HepG2 (cell line): ENCODE data around the gene LIPT1. TPM values are rescaled to one million over a fixed set of nuclear protein-coding genes. Genes with fewer than 3 reads are reported as not detected.

ENCODE experiments used
- CCDC6 ChIP-seq: sonication (generic); formaldehyde crosslinking; IDR thresholded peaks from 2 replicates; pipeline ENCODE4 v1.8.1; 2022; ENCODE audit warnings: mild to moderate bottlenecking, missing genetic modification reagents, moderate library complexity
- HOXA5 ChIP-seq: sonication (generic); formaldehyde crosslinking; IDR thresholded peaks from 2 replicates; pipeline ENCODE4 v1.4.0; 2020; ENCODE audit warnings: missing genetic modification reagents
- IRF2 ChIP-seq: IDR thresholded peaks from 2 replicates; pipeline ENCODE4 v1.6.1; 2018; ENCODE audit warnings: missing genetic modification reagents, missing compliant biosample characterization
- KDM1A ChIP-seq: IDR thresholded peaks from 2 replicates; pipeline ENCODE4 v1.6.1; 2016; ENCODE audit warnings: missing compliant biosample characterization
- MATR3 ChIP-seq: sonication (generic); formaldehyde crosslinking; IDR thresholded peaks from 2 replicates; pipeline ENCODE4 v1.4.0; 2020; ENCODE audit warnings: missing genetic modification reagents
- NBN ChIP-seq: fragments of 450-650 bp; conservative IDR thresholded peaks from 2 replicates; pipeline ENCODE4 v1.6.1; 2017
- NFKB2 ChIP-seq: sonication (generic); formaldehyde crosslinking; IDR thresholded peaks from 2 replicates; pipeline ENCODE4 v1.4.0; 2020; ENCODE audit warnings: missing genetic modification reagents, borderline replicate concordance
- PLRG1 ChIP-seq: fragments of 450-650 bp; conservative IDR thresholded peaks from 2 replicates; pipeline ENCODE4 v1.6.1; 2016
- POLR2G ChIP-seq: fragments of 200-400 bp; formaldehyde crosslinking; IDR thresholded peaks from 2 replicates; pipeline ENCODE4 v1.6.1; 2018; ENCODE audit warnings: mild to moderate bottlenecking, low read depth, low read length, moderate library complexity
- SALL2 ChIP-seq: sonication (generic); formaldehyde crosslinking; IDR thresholded peaks from 2 replicates; pipeline ENCODE4 v1.8.1; 2023; ENCODE audit warnings: mild to moderate bottlenecking, missing genetic modification reagents, inconsistent platforms
- SNAI1 ChIP-seq: sonication (generic); formaldehyde crosslinking; IDR thresholded peaks from 2 replicates; pipeline ENCODE4 v1.5.0; 2020; ENCODE audit warnings: mild to moderate bottlenecking, missing genetic modification reagents, borderline replicate concordance
- SOX13 ChIP-seq, 3 experiments: fragments of 450-650 bp in 1 of 3; sonication (generic) in 1 of 3; formaldehyde crosslinking in 1 of 3; IDR thresholded peaks in 2 of 3; conservative IDR thresholded peaks in 1 of 3; 2 replicates each; pipeline versions ENCODE4 v1.5.0 to v1.6.1; 2016 to 2020; ENCODE audit warnings: antibody characterized with exemption in 1 of 3, mild to moderate bottlenecking in 1 of 3, missing compliant biosample characterization in 1 of 3, missing genetic modification reagents in 1 of 3, moderate library complexity in 1 of 3
- ZMAT5 ChIP-seq: sonication (generic); formaldehyde crosslinking; IDR thresholded peaks from 2 replicates; pipeline ENCODE4 v1.5.0; 2020; ENCODE audit warnings: mild to moderate bottlenecking, low read depth, missing genetic modification reagents, borderline replicate concordance
- ZNF235 ChIP-seq: sonication (generic); formaldehyde crosslinking; IDR thresholded peaks from 2 replicates; pipeline ENCODE4 v1.8.1; 2023; ENCODE audit warnings: mild to moderate bottlenecking, missing genetic modification reagents, borderline replicate concordance
- ZNF260 ChIP-seq: sonication (generic); formaldehyde crosslinking; IDR thresholded peaks from 2 replicates; pipeline ENCODE4 v1.4.0; 2020; ENCODE audit warnings: missing genetic modification reagents, low read depth, mild to moderate bottlenecking, borderline replicate concordance
- ZNF496 ChIP-seq: sonication (generic); formaldehyde crosslinking; IDR thresholded peaks from 2 replicates; pipeline ENCODE4 v1.8.1; 2023; ENCODE audit warnings: mild to moderate bottlenecking, moderate library complexity, missing genetic modification reagents; ENCODE audit not compliant: insufficient replicate concordance
- ZNF549 ChIP-seq: sonication (generic); formaldehyde crosslinking; IDR thresholded peaks from 2 replicates; pipeline ENCODE4 v1.5.0; 2020; ENCODE audit warnings: missing genetic modification reagents
- ZNF564 ChIP-seq: sonication (generic); formaldehyde crosslinking; IDR thresholded peaks from 2 replicates; pipeline ENCODE4 v1.8.1; 2023; ENCODE audit warnings: mild to moderate bottlenecking, missing genetic modification reagents
- ZNF670 ChIP-seq: sonication (generic); formaldehyde crosslinking; IDR thresholded peaks from 2 replicates; pipeline ENCODE4 v1.8.0; 2022; ENCODE audit warnings: mild to moderate bottlenecking, missing genetic modification reagents, borderline replicate concordance
- ZNF703 ChIP-seq: sonication (generic); formaldehyde crosslinking; IDR thresholded peaks from 2 replicates; pipeline ENCODE4 v1.5.1; 2020; ENCODE audit warnings: missing genetic modification reagents, mild to moderate bottlenecking, moderate library complexity, borderline replicate concordance
- ZNF740 ChIP-seq: sonication (generic); formaldehyde crosslinking; IDR thresholded peaks from 2 replicates; pipeline ENCODE4 v1.4.0; 2020; ENCODE audit warnings: missing genetic modification reagents
- ZNF839 ChIP-seq: sonication (generic); formaldehyde crosslinking; IDR thresholded peaks from 2 replicates; pipeline ENCODE4 v1.4.0; 2020; ENCODE audit warnings: missing genetic modification reagents, mild to moderate bottlenecking, borderline replicate concordance
- ZNF879 ChIP-seq: sonication (generic); formaldehyde crosslinking; IDR thresholded peaks from 2 replicates; pipeline ENCODE4 v1.8.1; 2023; ENCODE audit warnings: missing genetic modification reagents
- polyA plus RNA-seq, 8 experiments: library from polyadenylated mRNA; depleted of rRNA in 3 of 8; stranded (reverse) in 7 of 8; unstranded in 1 of 8; fragments of >200 nt; fragmentation: Illumina TruSeq in 4 of 8; extraction: Trizol in 4 of 8; gene quantifications; 2 replicates each; pipeline versions ENCODE4 v1.2.1 to v1.2.3, GENCODE V29; 2011 to 2016; ENCODE audit warnings: low read depth in 4 of 8, missing spikeins in 1 of 8, mixed read lengths in 1 of 8; ENCODE audit not compliant: insufficient read depth in 1 of 8
- total RNA-seq, 5 experiments: library from RNA; depleted of rRNA; stranded (reverse); fragments of >200 nt; fragmentation: Illumina TruSeq; extraction: Trizol; gene quantifications; 2 replicates each; pipeline ENCODE4 v1.2.3, GENCODE V29; 2016; ENCODE audit warnings: low read depth in 1 of 5
- TF ChIP-seq, protein P1 (sequence below): sonication (generic); formaldehyde crosslinking; conservative IDR thresholded peaks from 2 replicates; pipeline ENCODE4 v1.8.0; 2022; ENCODE audit warnings: mild to moderate bottlenecking, moderate library complexity, missing genetic modification reagents
- TF ChIP-seq, protein P2 (sequence below): sonication (generic); formaldehyde crosslinking; IDR thresholded peaks from 2 replicates; pipeline ENCODE4 v1.4.0; 2020; ENCODE audit warnings: mild to moderate bottlenecking, missing genetic modification reagents

LIPT1 gene
- total and polyA plus RNA-seq, 2 of the 13 experiments (the other 11 are each of a cell fraction or from before 2014, with no cell fraction given), result 8.0 to 9.6 TPM

DNA sequence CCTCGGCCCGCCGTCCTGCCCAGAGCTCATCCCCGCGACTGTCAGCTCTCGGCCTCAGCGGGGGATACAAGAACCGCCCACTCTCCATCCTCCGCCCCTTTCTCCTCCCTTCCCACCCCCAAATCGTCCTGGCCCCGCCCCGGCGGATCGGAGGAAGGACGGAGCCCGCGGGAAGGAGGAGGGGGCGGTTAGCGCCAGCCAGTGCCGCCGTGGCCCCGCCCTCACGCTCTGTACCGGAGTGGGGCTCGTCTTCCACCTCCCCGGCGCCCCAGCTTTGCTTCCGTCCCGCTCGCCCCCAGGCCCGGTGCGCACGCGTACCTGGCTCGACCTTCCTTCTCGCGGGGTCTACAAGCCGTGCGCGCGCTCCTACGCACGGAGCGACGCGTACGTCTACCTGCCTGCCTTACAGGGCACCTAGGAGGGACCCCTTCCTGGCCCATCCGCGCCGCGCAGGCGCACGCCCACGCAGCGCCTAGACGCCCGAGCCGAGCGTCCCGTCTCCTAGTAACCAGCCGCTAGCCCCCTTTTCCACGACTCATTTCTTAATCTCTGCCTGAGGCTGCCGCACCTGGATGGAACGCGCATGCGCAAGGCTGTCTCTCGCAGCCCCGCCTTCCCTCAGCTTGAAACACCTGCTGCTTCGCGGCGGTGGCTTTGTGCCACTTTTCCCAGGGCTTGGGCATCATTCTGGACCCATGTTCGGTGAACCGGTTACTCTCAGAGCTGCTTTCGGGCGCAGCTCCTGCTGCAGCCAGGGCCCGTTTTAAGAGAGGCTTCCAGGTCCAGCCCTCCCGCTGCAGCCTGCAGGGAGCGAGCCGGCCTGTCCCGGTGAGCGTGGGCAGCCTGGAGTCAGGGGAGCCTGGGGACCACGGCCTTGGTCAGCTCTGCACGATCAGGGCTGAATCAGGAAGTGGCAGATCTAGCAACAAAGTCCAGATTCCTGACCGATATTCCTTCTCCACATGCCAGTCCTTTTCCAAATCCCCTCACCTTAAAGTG lies 13.4 kb upstream of the LIPT1 start, which contains the start of gene C2orf15 (continued):
- no peak; the same call in 1 of the 2 replicates for TF ChIP-seq ZNF703 (CRISPR knock-in tag)
- no peak for TF ChIP-seq ZNF879 (CRISPR knock-in tag)
- peak; percentile 95 for TF ChIP-seq NFKB2
- TF ChIP-seq ZNF549 (CRISPR knock-in tag), result no peak
- TF ChIP-seq ZNF235 (CRISPR knock-in tag), result peak; percentile 33; the same call in 1 of the 2 replicates
- peak; percentile 92; the same call in 1 of the 2 replicates for TF ChIP-seq POLR2G
- peak; percentile 97; the same call in 1 of the 2 replicates for TF ChIP-seq ZNF839 (CRISPR knock-in tag)
- TF ChIP-seq, protein P1, sequence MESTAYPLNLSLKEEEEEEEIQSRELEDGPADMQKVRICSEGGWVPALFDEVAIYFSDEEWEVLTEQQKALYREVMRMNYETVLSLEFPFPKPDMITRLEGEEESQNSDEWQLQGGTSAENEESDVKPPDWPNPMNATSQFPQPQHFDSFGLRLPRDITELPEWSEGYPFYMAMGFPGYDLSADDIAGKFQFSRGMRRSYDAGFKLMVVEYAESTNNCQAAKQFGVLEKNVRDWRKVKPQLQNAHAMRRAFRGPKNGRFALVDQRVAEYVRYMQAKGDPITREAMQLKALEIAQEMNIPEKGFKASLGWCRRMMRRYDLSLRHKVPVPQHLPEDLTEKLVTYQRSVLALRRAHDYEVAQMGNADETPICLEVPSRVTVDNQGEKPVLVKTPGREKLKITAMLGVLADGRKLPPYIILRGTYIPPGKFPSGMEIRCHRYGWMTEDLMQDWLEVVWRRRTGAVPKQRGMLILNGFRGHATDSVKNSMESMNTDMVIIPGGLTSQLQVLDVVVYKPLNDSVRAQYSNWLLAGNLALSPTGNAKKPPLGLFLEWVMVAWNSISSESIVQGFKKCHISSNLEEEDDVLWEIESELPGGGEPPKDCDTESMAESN (CRISPR knock-in tag), result peak; percentile 97
- peak; percentile 97 for TF ChIP-seq HOXA5 (CRISPR knock-in tag)
- TF ChIP-seq SALL2, result peak; percentile 88; the same call in 1 of the 2 replicates
- no peak for TF ChIP-seq ZNF496
- peak; percentile 96; the same call in 1 of the 2 replicates for TF ChIP-seq SNAI1
- TF ChIP-seq MATR3 (CRISPR knock-in tag), result no peak
- no peak for TF ChIP-seq ZNF740 (CRISPR knock-in tag)
- TF ChIP-seq KDM1A (CRISPR knock-in tag), result no peak
- TF ChIP-seq, protein P2, sequence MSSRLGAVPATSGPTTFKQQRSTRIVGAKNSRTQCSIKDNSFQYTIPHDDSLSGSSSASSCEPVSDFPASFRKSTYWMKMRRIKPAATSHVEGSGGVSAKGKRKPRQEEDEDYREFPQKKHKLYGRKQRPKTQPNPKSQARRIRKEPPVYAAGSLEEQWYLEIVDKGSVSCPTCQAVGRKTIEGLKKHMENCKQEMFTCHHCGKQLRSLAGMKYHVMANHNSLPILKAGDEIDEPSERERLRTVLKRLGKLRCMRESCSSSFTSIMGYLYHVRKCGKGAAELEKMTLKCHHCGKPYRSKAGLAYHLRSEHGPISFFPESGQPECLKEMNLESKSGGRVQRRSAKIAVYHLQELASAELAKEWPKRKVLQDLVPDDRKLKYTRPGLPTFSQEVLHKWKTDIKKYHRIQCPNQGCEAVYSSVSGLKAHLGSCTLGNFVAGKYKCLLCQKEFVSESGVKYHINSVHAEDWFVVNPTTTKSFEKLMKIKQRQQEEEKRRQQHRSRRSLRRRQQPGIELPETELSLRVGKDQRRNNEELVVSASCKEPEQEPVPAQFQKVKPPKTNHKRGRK (CRISPR knock-in tag), result no peak
- TF ChIP-seq CCDC6 (CRISPR knock-in tag), result peak; percentile 49
- TF ChIP-seq ZNF670 (CRISPR knock-in tag), result no peak; the same call in 1 of the 2 replicates
- TF ChIP-seq ZNF260, result no peak
- TF ChIP-seq NBN, result no peak
- no peak for TF ChIP-seq SOX13 (IDR thresholded peaks at IDR 0.05)
- peak in 1 of 2 experiments; percentile 26; a peak in 1 of 4 replicates for TF ChIP-seq SOX13 (CRISPR knock-in tag; conservative IDR thresholded peaks at IDR 0.05 in 1 of 2, IDR thresholded peaks at IDR 0.05 in 1 of 2)
- no peak for TF ChIP-seq ZMAT5 (CRISPR knock-in tag)
- no peak; the same call in none of the 2 replicates for TF ChIP-seq ZNF564 (CRISPR knock-in tag)
- TF ChIP-seq IRF2 (CRISPR knock-in tag), result no peak; the same call in 1 of the 2 replicates
- TF ChIP-seq PLRG1, result no peak
